Panc1 (cell line): ENCODE data around the gene ADAMTS16. TPM values are rescaled to one million over a fixed set of nuclear protein-coding genes. Genes with fewer than 3 reads are reported as not detected.

ENCODE experiments used
- ATAC-seq: fragments of 200-7000 bp; cut with Tn5 transposase; 2 replicates; pipeline ENCODE4 v1.9.1; 2020; ENCODE audit warnings: mild to moderate bottlenecking, moderate library complexity
- BruUV-seq: library from RNA; stranded (reverse); fragments of 400-500 nt; replicated peaks from 2 replicates; lab custom pipeline; 2021; lab: Mats Ljungman, UMichigan
- CTCF ChIA-PET: fragments of 300-600 bp; sonication (Branson Sonifier 250); formaldehyde crosslinking; loops from one replicate; lab custom pipeline; 2022; ENCODE audit warnings: antibody characterized with exemption; lab: Charles Lee
- POLR2A ChIA-PET: fragments of 300-600 bp; sonication (Branson Sonifier 250); formaldehyde crosslinking; loops from one replicate; lab custom pipeline; 2022; ENCODE audit warnings: antibody characterized with exemption; lab: Charles Lee
- DNase-seq: peaks from one replicate; pipeline ENCODE4 v3.0.0-alpha.2; 2010; ENCODE audit warnings: low read depth, low spot score
- H3K27ac ChIP-seq: 2 replicates; pipeline ENCODE4 v1.5.1; 2011; ENCODE audit warnings: mild to moderate bottlenecking, low read length, inconsistent platforms
- H3K27me3 ChIP-seq: fragments of 200-500 bp; sonication (Bioruptor generic); 2 replicates; pipeline ENCODE4 v1.6.0; 2014; ENCODE audit warnings: low read length, inconsistent platforms; ENCODE audit not compliant: control insufficient read depth, insufficient read depth
- H3K36me3 ChIP-seq: fragments of 200-500 bp; sonication (Bioruptor generic); 2 replicates; pipeline ENCODE4 v1.5.1; 2014; ENCODE audit warnings: inconsistent platforms, mild to moderate bottlenecking, low read length, moderate library complexity; ENCODE audit not compliant: control insufficient read depth, insufficient read depth
- H3K4me1 ChIP-seq: 2 replicates; pipeline ENCODE4 v1.5.1; 2011; ENCODE audit warnings: inconsistent platforms, mild to moderate bottlenecking, low read length, moderate library complexity; ENCODE audit not compliant: control insufficient read depth, insufficient read depth
- H3K4me3 ChIP-seq, 2 experiments: 2 replicates each; pipeline ENCODE4 v1.5.1; 2011 to 2012; ENCODE audit warnings: low read depth in 2 of 2, low read length in 2 of 2, mild to moderate bottlenecking in 2 of 2, inconsistent platforms in 1 of 2, moderate library complexity in 1 of 2
- H3K9me3 ChIP-seq: fragments of 200-500 bp; sonication (Bioruptor generic); 2 replicates; pipeline ENCODE4 v1.5.1; 2014; ENCODE audit warnings: low read depth, mild to moderate bottlenecking, inconsistent platforms, low read length, moderate library complexity; ENCODE audit not compliant: control insufficient read depth, insufficient read depth
- CTCF ChIP-seq: fragments of 450-650 bp; IDR thresholded peaks from 2 replicates; pipeline ENCODE4 v1.5.1; 2017; ENCODE audit warnings: mild to moderate bottlenecking
- POLR2AphosphoS5 ChIP-seq: IDR thresholded peaks from 2 replicates; pipeline ENCODE4 v1.6.1; 2012; ENCODE audit warnings: mild to moderate bottlenecking, low read depth, low read length, moderate library complexity
- SIN3A ChIP-seq: IDR thresholded peaks from 2 replicates; pipeline ENCODE4 v1.6.1; 2012; ENCODE audit warnings: low read depth, mild to moderate bottlenecking, low read length, moderate library complexity, borderline replicate concordance; ENCODE audit not compliant: insufficient read depth
- TCF7L2 ChIP-seq: IDR thresholded peaks from 2 replicates; pipeline ENCODE4 v1.6.1; 2011; ENCODE audit warnings: mild to moderate bottlenecking, low read depth, low read length, inconsistent platforms
- in situ Hi-C: cut with HindIII; loops from 2 replicates; pipeline ENCODE4 v1.10.0; 2016; ENCODE audit warnings: low sequenced_read_pairs, low pct_unique_long_range_greater_than_20kb
- intact Hi-C: fragments of 100-400 bp; cut with micrococcal nuclease; formaldehyde crosslinking; loops from one replicate; pipeline ENCODE4 v1.10.0; 2022; ENCODE audit not compliant: unreplicated experiment
- total RNA-seq: library from RNA; stranded (reverse); gene quantifications from one replicate; pipeline ENCODE4 v1.2.1, GENCODE V29; 2021; ENCODE audit not compliant: unreplicated experiment
- TF ChIP-seq, protein P1 (sequence below), 2 experiments: IDR thresholded peaks; 2 replicates each; pipeline ENCODE4 v1.6.1; 2011 to 2012; ENCODE audit warnings: low read depth in 2 of 2, control low read depth in 1 of 2, low read length in 1 of 2, mild to moderate bottlenecking in 1 of 2, moderate library complexity in 1 of 2; ENCODE audit not compliant: insufficient read depth in 1 of 2

The ADAMTS16 gene
- total RNA-seq, 1 experiment from 2014 or later, result 0.54 TPM

DNA sequence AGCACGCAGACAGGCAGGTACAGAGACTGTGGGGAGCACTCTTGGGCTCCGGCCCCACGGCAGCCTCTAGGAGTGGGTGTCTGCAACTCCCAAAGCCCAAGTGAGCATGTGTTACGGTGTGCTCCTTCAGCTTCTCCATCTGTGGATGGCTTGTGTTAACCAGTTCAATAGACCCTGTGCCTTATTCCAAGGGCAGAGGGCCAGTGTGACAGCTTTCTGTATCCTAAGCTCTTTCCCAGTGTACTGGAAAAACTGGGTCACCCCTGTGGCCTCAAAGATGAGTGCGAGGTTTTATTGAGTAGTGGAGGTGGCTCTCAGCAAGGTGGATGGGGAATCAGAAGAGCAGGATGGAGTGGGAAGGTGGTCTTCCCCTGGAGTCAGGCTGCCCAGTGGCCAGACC, 78.3 kb downstream of the ADAMTS16 start:
- Histone ChIP-seq H3K4me1 (no peaks in the 10 kb centered on the region), H3K36me3 (no peaks in the 10 kb centered on the region), H3K27ac (no peak overlapping the region), H3K4me3 (no peak overlapping the region), H3K9me3 (no peaks in the 10 kb centered on the region), H3K27me3 (no peaks in the 10 kb centered on the region)
- CTCF ChIA-PET, result no interaction called here
- DNase-seq (no peak), ATAC-seq (no peak)
- POLR2A ChIA-PET, result no interaction called here
- in situ Hi-C loops, result no loop called here
- intact Hi-C loops, result no loop called here
- no peak for TF ChIP-seq TCF7L2
- no peak for TF ChIP-seq POLR2AphosphoS5
- no peak for TF ChIP-seq CTCF
- TF ChIP-seq, protein P1, sequence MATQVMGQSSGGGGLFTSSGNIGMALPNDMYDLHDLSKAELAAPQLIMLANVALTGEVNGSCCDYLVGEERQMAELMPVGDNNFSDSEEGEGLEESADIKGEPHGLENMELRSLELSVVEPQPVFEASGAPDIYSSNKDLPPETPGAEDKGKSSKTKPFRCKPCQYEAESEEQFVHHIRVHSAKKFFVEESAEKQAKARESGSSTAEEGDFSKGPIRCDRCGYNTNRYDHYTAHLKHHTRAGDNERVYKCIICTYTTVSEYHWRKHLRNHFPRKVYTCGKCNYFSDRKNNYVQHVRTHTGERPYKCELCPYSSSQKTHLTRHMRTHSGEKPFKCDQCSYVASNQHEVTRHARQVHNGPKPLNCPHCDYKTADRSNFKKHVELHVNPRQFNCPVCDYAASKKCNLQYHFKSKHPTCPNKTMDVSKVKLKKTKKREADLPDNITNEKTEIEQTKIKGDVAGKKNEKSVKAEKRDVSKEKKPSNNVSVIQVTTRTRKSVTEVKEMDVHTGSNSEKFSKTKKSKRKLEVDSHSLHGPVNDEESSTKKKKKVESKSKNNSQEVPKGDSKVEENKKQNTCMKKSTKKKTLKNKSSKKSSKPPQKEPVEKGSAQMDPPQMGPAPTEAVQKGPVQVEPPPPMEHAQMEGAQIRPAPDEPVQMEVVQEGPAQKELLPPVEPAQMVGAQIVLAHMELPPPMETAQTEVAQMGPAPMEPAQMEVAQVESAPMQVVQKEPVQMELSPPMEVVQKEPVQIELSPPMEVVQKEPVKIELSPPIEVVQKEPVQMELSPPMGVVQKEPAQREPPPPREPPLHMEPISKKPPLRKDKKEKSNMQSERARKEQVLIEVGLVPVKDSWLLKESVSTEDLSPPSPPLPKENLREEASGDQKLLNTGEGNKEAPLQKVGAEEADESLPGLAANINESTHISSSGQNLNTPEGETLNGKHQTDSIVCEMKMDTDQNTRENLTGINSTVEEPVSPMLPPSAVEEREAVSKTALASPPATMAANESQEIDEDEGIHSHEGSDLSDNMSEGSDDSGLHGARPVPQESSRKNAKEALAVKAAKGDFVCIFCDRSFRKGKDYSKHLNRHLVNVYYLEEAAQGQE (IDR thresholded peaks at IDR 0.05; ENCODE audit: insufficient read depth in 1 of 2, low read depth in 2 of 2, low read length in 1 of 2), result no peak
- TF ChIP-seq SIN3A, result no peak
- no TSS peak for BruUV-seq

DNA sequence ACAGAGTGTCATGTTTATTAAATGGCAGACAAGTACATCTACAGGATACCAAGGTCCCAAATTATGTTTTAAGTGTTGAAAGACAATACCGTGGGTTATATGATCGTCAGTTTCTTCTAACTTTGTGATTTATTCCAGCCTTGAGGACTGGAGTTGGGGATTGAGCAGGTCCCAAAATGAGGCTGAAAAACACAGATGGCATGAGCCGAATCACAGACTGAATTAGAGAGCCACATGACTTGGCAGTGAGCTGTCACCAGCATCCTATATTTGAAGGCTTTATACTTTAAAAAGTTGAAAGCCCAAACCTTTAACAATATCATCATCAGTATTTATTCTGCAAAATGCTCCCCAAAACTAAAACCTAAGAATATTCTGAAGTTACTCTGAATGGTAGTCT, 79.4 kb downstream of the ADAMTS16 start:
- DNase-seq (no peak), ATAC-seq (no peak)
- no peaks in the 10 kb centered on the region for H3K4me1 ChIP-seq
- POLR2A ChIA-PET, result no interaction called here
- intact Hi-C loops (no loop called here), in situ Hi-C loops (no loop called here)
- H3K27me3 ChIP-seq, result no peaks in the 10 kb centered on the region
- H3K4me3 ChIP-seq, result no peak overlapping the region
- no peak overlapping the region for H3K27ac ChIP-seq
- H3K36me3 ChIP-seq, result no peaks in the 10 kb centered on the region
- no TSS peak for BruUV-seq
- CTCF ChIA-PET, result no interaction called here
- no peak for TF ChIP-seq CTCF
- TF ChIP-seq, protein P1 (IDR thresholded peaks at IDR 0.05; ENCODE audit: insufficient read depth in 1 of 2, low read depth in 2 of 2, low read length in 1 of 2), result no peak
- no peak for TF ChIP-seq SIN3A
- no peak for TF ChIP-seq POLR2AphosphoS5
- no peak for TF ChIP-seq TCF7L2
- no peaks in the 10 kb centered on the region for H3K9me3 ChIP-seq
